Aorta (tissue), 5 donors: ENCODE data around the gene ITIH3. TPM values are rescaled to one million over a fixed set of nuclear protein-coding genes. Genes with fewer than 3 reads are reported as not detected.
A peak's percentile ranks its signal among the peaks of the same experiment; 100 is the strongest.
"Not testable (repeated sequence)": the region's sequence is repeated elsewhere in the genome, so short reads cannot be mapped to it uniquely, and the experiment has no call there.

Source experiments
- ATAC-seq: fragments of 200-7000 bp; cut with Tn5 transposase; one replicate; pipeline ENCODE4 v1.9.1; 2022; ENCODE audit warnings: moderate library complexity; ENCODE audit not compliant: low FRiP score
- DNase-seq, 2 donors: peaks; one replicate each; pipeline ENCODE4 v3.0.0-alpha.2; 2020
- H3K27ac ChIP-seq, 2 donors: one replicate each; pipeline ENCODE4 v1.5.1; 2013; ENCODE audit warnings: low read length in 2 of 2, mild to moderate bottlenecking in 2 of 2, moderate library complexity in 2 of 2, control low read depth in 1 of 2, inconsistent platforms in 1 of 2, low read depth in 1 of 2
- H3K27me3 ChIP-seq, 2 donors: one replicate each; pipeline ENCODE4 v1.6.1; 2013; ENCODE audit warnings: control low read depth in 1 of 2, low read length in 1 of 2, mild to moderate bottlenecking in 1 of 2, moderate library complexity in 1 of 2; ENCODE audit not compliant: insufficient read depth in 2 of 2, control insufficient read depth in 1 of 2
- H3K36me3 ChIP-seq, 2 donors: one replicate each; pipeline ENCODE4 v1.6.1; 2013; ENCODE audit warnings: control low read depth in 1 of 2, low read length in 1 of 2, mild to moderate bottlenecking in 1 of 2; ENCODE audit not compliant: insufficient read depth in 2 of 2, control insufficient read depth in 1 of 2
- H3K4me1 ChIP-seq, 2 donors: one replicate each; pipeline ENCODE4 v1.6.1; 2013; ENCODE audit warnings: low read length in 2 of 2, control low read depth in 1 of 2, mild to moderate bottlenecking in 1 of 2, moderate library complexity in 1 of 2; ENCODE audit not compliant: insufficient read depth in 2 of 2, control insufficient read depth in 1 of 2
- H3K4me3 ChIP-seq, 2 donors: one replicate each; pipeline ENCODE4 v1.5.1; 2013; ENCODE audit warnings: low read length in 2 of 2, control low read depth in 1 of 2, mild to moderate bottlenecking in 1 of 2
- H3K9me3 ChIP-seq: one replicate; pipeline ENCODE4 v1.6.1; 2013; ENCODE audit warnings: mild to moderate bottlenecking, low read length; ENCODE audit not compliant: control insufficient read depth
- WGBS, 2 donors: extraction: QIAGEN DNeasy Blood & Tissue Kit; methylation state at CpG; one replicate each; pipeline ENCODE4 v1.1.7; 2013; 5-methylcytosine and 5-hydroxymethylcytosine counted together
- intact Hi-C, 2 donors: fragments of 100-400 bp; cut with DNase I; formaldehyde crosslinking; loops; one replicate each; pipeline versions ENCODE4 v1.14.2 to v1.15.0; 2022
- polyA plus RNA-seq, 2 donors: library from polyadenylated mRNA; stranded (reverse); fragments of 200-250 nt; gene quantifications; one replicate each; pipeline ENCODE4 v1.2.3, GENCODE V29; 2013
- total RNA-seq, 2 donors: library from RNA; stranded (reverse); fragmentation: NEBNext Ultra II Directional; extraction: Animal tissue kit (Norgen Biotek cat#: 25700); gene quantifications; one replicate each; pipeline ENCODE4 v1.2.1, GENCODE V29; 2021
- donor health status: healthy with polysubstance abuse.
- donor health status: Bipolar disorder and iron deficiency.
- donor health status: DM: no; HTN: no; CAD: no.
- donor health status: DM: no; HTN: no; CAD: no.
- donor health status: DM: yes; HTN: yes; CAD: no.

ITIH3 gene
- total and polyA plus RNA-seq, 4 donors: 2.4 to 75.1 (median 6.2) TPM

DNA sequence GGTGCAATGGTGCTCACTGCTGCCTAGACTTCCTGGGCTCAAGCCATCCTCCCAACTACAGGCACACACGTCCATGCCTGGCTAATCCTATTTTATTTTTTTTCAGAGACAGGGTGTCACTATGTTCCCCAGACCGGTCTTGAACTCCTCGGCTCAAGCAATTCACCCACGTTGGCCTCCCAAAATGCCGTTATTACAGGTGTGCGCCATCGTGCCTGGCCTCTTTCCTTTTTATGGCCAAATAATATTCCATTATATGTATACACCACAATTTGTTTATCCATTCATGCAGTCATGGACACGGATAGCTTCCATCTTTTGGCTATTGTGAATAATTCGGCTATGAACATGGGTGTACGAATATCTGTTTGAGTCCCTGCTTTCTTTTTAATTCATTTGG lies 22.9 kb upstream of the ITIH3 start:
- ATAC-seq (no peak), DNase-seq (peak in 1 of 2 donors; percentile 38)
- Histone ChIP-seq H3K9me3 (no peaks in the 10 kb centered on the region), H3K27ac (no peak overlapping the region), H3K4me3 (peak overlapping the region in 1 of 2 donors; percentile 45), H3K36me3 (no peaks in the 10 kb centered on the region), H3K27me3 (no peaks in the 10 kb centered on the region), H3K4me1 (peaks cover 0 to 3% of the 10 kb centered on the region in 2 donors)
- intact Hi-C loops: loop anchor here in 1 of 2 donors (5.0 to 10.0 kb wide), 2 partner anchors 126 to 163 kb away; partner anchors contain the start of gene STIMATE
- WGBS, 2 donors: 86 to 88% methylated on average over 10 of the region's 10 CpGs

DNA sequence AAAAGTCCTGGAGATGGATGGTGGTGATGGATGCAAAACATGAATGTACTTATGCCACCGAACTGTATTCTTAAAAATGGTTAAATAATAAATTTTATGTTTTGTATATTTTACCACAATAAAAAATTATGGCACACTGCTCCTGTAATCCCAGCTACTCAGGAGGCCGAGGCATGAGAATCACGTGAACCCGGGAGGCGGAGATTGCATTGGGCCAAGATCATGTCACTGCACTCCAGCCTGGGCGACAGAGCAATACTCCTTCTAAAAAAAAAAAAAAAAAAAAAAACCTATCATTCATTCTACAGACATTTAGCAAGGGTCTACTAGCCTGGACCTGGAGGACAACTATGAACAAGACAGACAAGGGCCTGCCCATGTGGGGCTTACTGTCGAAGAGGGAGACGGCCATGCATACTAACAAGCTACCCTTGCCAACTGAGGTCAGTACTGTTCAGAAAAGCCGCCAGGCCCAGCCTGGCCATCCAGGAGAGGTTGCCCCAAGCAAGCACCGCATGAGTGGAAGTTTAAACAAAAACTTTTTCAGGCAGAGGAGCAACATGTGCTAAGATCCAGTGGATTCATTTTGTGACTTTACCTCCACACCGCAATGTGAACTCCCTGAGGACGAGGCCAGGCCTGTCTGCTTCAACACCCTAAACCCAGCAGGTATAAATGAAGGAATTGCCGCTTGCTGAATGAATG lies 21.1 kb upstream of the ITIH3 start:
- Histone ChIP-seq H3K27me3 (no peaks in the 10 kb centered on the region), H3K9me3 (no peaks in the 10 kb centered on the region), H3K36me3 (no peaks in the 10 kb centered on the region), H3K4me1 (peaks cover 0 to 3% of the 10 kb centered on the region in 2 donors), H3K27ac (no peak overlapping the region), H3K4me3 (no peak overlapping the region)
- intact Hi-C loops: loop anchor here in 1 of 2 donors (5.0 to 10.0 kb wide), 2 partner anchors 124 to 161 kb away; partner anchors contain the start of gene STIMATE
- DNase-seq (peak in 1 of 2 donors; percentile 30), ATAC-seq (no peak)
- WGBS, 2 donors: 89 to 93% methylated on average over 13 of the region's 13 CpGs

DNA sequence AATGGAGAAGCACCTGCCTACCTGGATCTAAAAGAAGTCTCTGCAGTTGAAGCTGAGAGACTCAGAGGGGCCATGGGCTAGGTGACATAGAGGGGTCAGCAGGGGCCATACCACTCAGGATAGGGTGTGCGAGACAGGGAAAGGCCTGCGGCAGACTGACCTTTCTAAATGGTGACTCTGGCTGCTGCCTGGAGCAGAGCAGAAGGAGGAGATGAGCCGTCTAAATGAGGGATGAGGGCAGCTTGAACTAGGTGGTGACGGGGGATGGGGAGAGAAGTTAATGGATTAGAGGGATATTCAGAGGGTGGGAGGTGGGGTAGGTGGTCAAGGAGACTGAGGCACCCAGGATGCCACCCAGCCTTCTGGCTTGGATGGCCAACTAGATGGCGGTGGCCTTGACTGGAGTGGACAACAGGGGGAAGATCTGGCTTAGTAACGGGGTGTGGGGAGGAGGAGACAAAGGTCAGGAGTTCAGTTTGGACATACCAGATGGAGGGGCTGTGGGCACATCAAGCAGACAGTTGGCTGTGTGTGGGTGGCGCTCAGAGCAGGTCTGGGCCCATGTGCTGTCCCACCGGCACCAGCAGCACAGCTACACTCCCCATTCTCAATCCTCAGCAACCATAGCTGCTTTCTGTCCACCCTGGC lies 20.4 kb upstream of the ITIH3 start:
- Histone ChIP-seq H3K27me3 (no peaks in the 10 kb centered on the region), H3K4me1 (peaks cover 0 to 3% of the 10 kb centered on the region in 2 donors), H3K9me3 (no peaks in the 10 kb centered on the region), H3K4me3 (no peak overlapping the region), H3K36me3 (no peaks in the 10 kb centered on the region), H3K27ac (no peak overlapping the region)
- DNase-seq (peak in 1 of 2 donors; percentile 50), ATAC-seq (no peak)
- WGBS, 2 donors: 72 to 76% methylated on average over 8 of the region's 8 CpGs
- intact Hi-C loops: loop anchor here in 1 of 2 donors (5.0 to 10.0 kb wide), 2 partner anchors 123 to 161 kb away; partner anchors contain the start of gene STIMATE

DNA sequence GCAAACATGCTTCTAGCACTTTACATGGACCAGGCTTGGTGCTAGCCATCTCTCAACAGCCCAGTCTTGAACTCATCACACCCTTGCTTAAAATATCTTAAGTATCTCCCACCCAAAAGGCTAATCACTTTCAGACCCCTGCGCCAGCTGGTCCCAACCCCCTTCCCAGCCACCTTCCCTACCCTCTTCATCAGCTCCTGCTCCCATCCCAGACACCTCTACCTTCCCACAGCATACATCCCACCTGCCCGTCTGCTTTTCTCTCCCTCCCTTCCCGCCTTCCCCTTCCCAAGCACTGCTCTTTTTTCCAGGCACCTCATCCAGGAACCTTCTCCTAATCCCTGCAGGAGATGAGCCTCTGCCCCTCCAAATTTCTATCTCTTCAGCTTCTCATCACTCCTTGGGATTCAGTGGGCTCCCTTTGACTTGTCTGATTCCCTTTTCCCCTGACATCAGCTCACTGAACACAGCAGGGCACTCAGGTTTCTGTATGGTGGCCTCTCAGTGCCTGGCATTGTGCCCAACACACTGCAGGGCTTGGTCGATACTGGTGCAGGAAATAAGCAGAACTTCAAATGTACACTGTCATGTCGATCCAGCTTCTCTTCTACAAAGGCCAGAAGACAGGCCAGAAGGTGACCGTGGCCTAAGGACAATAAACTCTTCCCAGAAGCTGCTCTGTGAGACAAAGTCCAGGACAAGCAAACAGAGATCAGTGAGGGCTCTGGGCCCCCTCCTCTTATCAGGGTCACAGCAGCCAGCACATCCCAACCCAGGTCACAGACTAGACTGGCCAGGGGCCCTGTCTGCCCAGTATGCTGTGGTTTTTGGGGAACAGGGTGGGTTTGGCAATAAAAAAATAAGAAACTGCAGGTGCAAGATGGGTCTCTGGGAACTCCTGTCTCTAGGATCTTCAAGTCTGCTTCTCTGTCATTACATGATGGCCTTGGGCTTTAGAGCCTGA lies 19.4 kb upstream of the ITIH3 start:
- no peaks in the 10 kb centered on the region for H3K4me1 ChIP-seq
- intact Hi-C loops: loop anchor here in 1 of 2 donors (5.0 to 10.0 kb wide), 2 partner anchors 122 to 160 kb away; partner anchors contain the start of gene STIMATE
- no peaks in the 10 kb centered on the region for H3K9me3 ChIP-seq
- H3K36me3 ChIP-seq: no peaks in the 10 kb centered on the region
- ATAC-seq (no peak), DNase-seq (peak in 1 of 2 donors; percentile 51)
- no peaks in the 10 kb centered on the region for H3K27me3 ChIP-seq
- 49 to 53% methylated on average over 6 of the region's 6 CpGs for WGBS, 2 donors
- no peak overlapping the region for H3K4me3 ChIP-seq
- H3K27ac ChIP-seq: no peak overlapping the region

DNA sequence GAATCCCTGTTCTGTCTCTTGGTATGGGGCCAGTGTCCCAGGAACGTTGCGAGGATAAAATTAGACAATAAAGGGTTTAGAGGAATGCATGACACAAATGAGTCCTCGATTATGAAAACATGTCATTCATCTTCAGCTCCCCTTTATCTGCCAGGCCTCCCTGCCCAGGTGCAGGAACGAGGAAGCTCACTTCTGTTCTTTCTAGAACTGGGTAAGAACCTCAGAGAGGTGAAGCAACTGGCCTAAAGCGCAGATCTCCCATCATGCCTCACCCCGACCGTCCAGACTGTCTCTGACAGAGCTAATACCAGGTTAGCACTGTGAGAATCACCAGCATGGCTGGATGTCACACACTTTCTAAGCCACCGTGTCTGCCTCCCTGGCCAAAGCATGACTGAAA lies 18.7 kb upstream of the ITIH3 start:
- no peaks in the 10 kb centered on the region for H3K9me3 ChIP-seq
- no peak for ATAC-seq
- H3K27ac ChIP-seq: no peak overlapping the region
- H3K27me3 ChIP-seq: no peaks in the 10 kb centered on the region
- intact Hi-C loops: loop anchor here in 1 of 2 donors (10.0 kb wide), 1 partner anchor 159 kb away; no protein-coding TSS in a partner anchor
- H3K36me3 ChIP-seq: no peaks in the 10 kb centered on the region
- DNase-seq: peak in 1 of 2 donors; percentile 9
- 52 to 55% methylated on average over 8 of the region's 8 CpGs for WGBS, 2 donors
- no peak overlapping the region for H3K4me3 ChIP-seq
- H3K4me1 ChIP-seq: no peaks in the 10 kb centered on the region

DNA sequence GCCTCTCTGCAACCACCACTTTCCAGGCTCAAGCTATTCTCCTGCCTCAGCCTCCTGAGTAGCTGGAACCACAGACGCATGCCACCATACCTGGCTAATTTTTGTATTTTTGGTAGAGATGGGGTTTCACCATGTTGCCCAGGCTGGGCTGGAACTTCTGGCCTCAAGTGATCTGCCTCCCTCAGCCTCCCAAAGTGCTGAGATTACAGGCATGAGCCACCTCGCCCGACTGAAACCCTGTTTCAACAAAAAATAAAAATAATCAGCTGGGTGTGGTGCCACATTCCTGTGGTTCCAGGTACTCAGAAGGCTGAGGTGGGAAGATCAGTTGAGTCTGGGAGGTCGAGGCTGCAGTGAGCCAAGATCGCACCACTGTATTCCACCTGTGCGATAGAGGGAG lies 18.1 kb upstream of the ITIH3 start:
- H3K27me3 ChIP-seq, DNase-seq, H3K36me3 ChIP-seq, ATAC-seq, H3K9me3 ChIP-seq, H3K27ac ChIP-seq, H3K4me3 ChIP-seq, H3K4me1 ChIP-seq: not testable (repeated sequence)
- WGBS, 2 donors: 82 to 83% methylated on average over 6 of the region's 6 CpGs
- intact Hi-C loops: loop anchor here in 1 of 2 donors (10.0 kb wide), 1 partner anchor 158 kb away; no protein-coding TSS in a partner anchor

DNA sequence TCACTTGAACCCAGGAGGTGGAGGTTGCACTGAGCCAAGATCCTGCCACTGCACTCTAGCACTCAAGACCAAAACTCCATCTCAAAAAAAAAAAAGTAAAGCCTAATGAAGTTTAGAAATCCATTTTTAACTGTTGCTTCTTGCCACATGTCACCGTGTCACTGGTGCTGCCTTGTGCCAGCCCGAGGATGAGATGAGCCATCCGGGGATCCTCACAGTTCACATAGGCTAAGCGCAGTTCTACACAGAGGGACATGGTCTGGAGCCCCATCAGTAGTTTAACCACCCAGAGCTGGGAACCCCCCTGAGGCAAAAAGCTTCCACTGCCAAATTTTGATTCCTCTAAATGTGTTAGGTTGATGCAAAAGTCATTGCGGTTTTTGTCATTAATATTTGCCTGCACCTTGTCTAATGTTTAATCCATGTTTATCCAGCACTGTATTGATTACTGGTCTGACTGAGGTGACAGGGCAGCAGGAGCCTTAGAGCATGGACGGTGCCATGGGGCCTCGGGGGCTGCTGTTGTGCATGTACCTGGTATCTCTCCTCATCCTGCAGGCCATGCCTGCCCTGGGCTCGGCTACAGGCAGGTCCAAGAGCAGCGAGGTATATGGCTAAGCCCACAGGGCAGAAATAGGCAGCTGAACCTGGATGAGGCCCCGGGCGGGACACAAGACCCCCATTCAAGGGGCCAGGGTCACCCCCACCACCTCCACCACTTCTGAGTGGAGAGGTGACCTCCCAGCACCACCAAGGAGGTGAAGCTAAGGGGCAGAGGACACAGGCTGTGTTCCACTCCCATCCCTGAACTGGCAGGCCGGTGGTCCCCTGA lies 17.3 kb upstream of the ITIH3 start, which contains the start of gene ITIH1:
Gene ITIH1, plus strand, starts transcription at position 473 of the 832 bp plus-strand sequence. Its CDS starts 17 bp downstream, at position 490.
- no peaks in the 10 kb centered on the region for H3K4me1 ChIP-seq
- intact Hi-C loops: loop anchor here in 1 of 2 donors (10.0 kb wide), 1 partner anchor 157 kb away; no protein-coding TSS in a partner anchor
- no peaks in the 10 kb centered on the region for H3K9me3 ChIP-seq
- no peaks in the 10 kb centered on the region for H3K27me3 ChIP-seq
- DNase-seq (peak in 1 of 2 donors; percentile 56), ATAC-seq (no peak)
- 88 to 90% methylated on average over 12 of the region's 12 CpGs for WGBS, 2 donors
- no peak within 1 kb of the TSS for H3K27ac ChIP-seq
- no peak within 1 kb of the TSS for H3K4me3 ChIP-seq
- H3K36me3 ChIP-seq: no peaks in the 10 kb centered on the region
